MCF 10A (cell line): ENCODE results near the gene TRIM41. TPM values are rescaled to one million over a fixed set of nuclear protein-coding genes. Genes with fewer than 3 reads are reported as not detected.

ENCODE experiments used
- BruUV-seq: library from RNA; stranded (reverse); fragments of 400-500 nt; replicated peaks from 2 replicates; lab custom pipeline; 2021; lab: Mats Ljungman, UMichigan
- CTCF ChIA-PET: fragments of 300-600 bp; sonication (Branson Sonifier 250); formaldehyde crosslinking; extraction: SDS; loops from one replicate; lab custom pipeline; 2021; ENCODE audit warnings: antibody characterized with exemption, inconsistent platforms; lab: Yijun Ruan, JAX
- POLR2A ChIA-PET: fragments of 300-600, 350-650 bp; sonication (Branson Sonifier 250); formaldehyde crosslinking; extraction: SDS; loops from one replicate; lab custom pipeline; 2020; ENCODE audit warnings: antibody characterized with exemption, inconsistent platforms; lab: Yijun Ruan, JAX
- DNase-seq: peaks from one replicate; pipeline ENCODE4 v3.0.0-alpha.2; 2018; ENCODE audit not compliant: unreplicated experiment
- H3K27ac Mint-ChIP-seq: one replicate; pipeline ENCODE4 v1.8.0; 2022; ENCODE audit warnings: mild to moderate bottlenecking, low read depth, mixed read lengths; ENCODE audit not compliant: unreplicated experiment
- H3K27me3 Mint-ChIP-seq: one replicate; pipeline ENCODE4 v1.8.0; 2022; ENCODE audit warnings: mixed read lengths; ENCODE audit not compliant: insufficient read depth, unreplicated experiment
- H3K36me3 Mint-ChIP-seq: one replicate; pipeline ENCODE4 v1.8.0; 2022; ENCODE audit warnings: mild to moderate bottlenecking, moderate library complexity, mixed read lengths; ENCODE audit not compliant: insufficient read depth, unreplicated experiment
- H3K4me1 Mint-ChIP-seq: one replicate; pipeline ENCODE4 v1.8.0; 2022; ENCODE audit warnings: mixed read lengths; ENCODE audit not compliant: insufficient read depth, unreplicated experiment
- H3K4me3 Mint-ChIP-seq: one replicate; pipeline ENCODE4 v1.8.0; 2022; ENCODE audit warnings: mild to moderate bottlenecking, moderate library complexity, mixed read lengths; ENCODE audit not compliant: unreplicated experiment
- H3K9me3 Mint-ChIP-seq: one replicate; pipeline ENCODE4 v1.8.0; 2022; ENCODE audit warnings: mixed read lengths; ENCODE audit not compliant: unreplicated experiment
- intact Hi-C: fragments of 100-400 bp; cut with micrococcal nuclease; formaldehyde crosslinking; loops from 2 replicates; pipeline ENCODE4 v1.14.1; 2022
- total RNA-seq: library from RNA; stranded (reverse); gene quantifications from 2 replicates; pipeline ENCODE4 v1.2.3, GENCODE V29; 2022
- TF ChIP-seq, protein P1 (sequence below): fragments of 200-600 bp; IDR thresholded peaks from one replicate; pipeline ENCODE4 v1.8.0; 2022; ENCODE audit warnings: antibody characterized with exemption, mild to moderate bottlenecking; ENCODE audit not compliant: unreplicated experiment

Gene TRIM41
- total RNA-seq, 1 experiment from 2014 or later: 49.4 TPM

GRCh38 chr5:181235323-181235688 lies 12.2 kb downstream of the TRIM41 start:
- TF ChIP-seq, protein P1, sequence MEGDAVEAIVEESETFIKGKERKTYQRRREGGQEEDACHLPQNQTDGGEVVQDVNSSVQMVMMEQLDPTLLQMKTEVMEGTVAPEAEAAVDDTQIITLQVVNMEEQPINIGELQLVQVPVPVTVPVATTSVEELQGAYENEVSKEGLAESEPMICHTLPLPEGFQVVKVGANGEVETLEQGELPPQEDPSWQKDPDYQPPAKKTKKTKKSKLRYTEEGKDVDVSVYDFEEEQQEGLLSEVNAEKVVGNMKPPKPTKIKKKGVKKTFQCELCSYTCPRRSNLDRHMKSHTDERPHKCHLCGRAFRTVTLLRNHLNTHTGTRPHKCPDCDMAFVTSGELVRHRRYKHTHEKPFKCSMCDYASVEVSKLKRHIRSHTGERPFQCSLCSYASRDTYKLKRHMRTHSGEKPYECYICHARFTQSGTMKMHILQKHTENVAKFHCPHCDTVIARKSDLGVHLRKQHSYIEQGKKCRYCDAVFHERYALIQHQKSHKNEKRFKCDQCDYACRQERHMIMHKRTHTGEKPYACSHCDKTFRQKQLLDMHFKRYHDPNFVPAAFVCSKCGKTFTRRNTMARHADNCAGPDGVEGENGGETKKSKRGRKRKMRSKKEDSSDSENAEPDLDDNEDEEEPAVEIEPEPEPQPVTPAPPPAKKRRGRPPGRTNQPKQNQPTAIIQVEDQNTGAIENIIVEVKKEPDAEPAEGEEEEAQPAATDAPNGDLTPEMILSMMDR: no peak
- H3K36me3 Mint-ChIP-seq: peaks cover 87% of the 10 kb centered on the region
- H3K27ac Mint-ChIP-seq: peak overlapping the region; percentile 51
- no peak overlapping the region for H3K4me3 Mint-ChIP-seq
- POLR2A ChIA-PET: interaction anchor here (0.7 to 19.6 kb wide), 10 partner anchors 8 to 451 kb away, joined by 3 to 374 read pairs (median 6); partner anchors contain the start of genes RACK1, TRIM41 and TRIM7
- H3K4me1 Mint-ChIP-seq: peaks cover 22% of the 10 kb centered on the region
- no peaks in the 10 kb centered on the region for H3K9me3 Mint-ChIP-seq
- no peak for DNase-seq
- intact Hi-C loops: no loop called here
- TSS peak; percentile 47 for BruUV-seq
- H3K27me3 Mint-ChIP-seq: no peaks in the 10 kb centered on the region
- CTCF ChIA-PET: interaction anchor here (0.8 kb wide), 1 partner anchor 11 kb away, joined by 3 read pairs; no protein-coding TSS in a partner anchor

DNA sequence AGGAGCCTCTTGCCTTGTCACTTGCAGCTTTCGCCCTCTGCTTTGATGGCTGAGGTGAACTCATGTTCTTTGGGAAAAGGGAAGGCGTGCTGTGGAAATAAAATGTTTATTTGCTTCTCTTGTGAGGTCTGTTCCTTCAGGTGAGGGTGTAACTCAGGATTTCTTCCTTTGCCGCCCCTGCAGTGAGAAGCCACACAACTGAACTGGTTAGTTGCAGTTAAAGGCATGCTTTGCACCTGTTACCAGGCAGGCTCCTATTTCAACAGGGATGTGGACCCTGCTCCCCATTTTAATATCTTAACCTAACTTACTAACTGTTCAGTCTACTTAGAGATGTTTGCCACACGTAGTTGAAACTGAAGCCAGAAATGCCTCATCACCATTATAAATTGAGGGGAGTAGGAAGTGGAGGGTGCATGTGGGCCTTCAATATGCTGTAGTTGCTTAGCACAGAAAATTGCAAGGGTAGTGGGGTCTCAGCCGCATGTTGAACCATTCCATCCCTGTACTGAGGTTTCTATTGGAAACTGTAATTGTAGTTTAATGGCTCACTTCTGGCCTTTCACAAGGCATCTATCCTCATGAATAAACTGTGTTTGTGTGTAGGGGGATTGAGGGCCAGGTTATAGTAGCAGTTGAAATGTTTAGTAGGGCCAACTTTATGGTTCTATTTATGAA lies 12.7 kb downstream of the TRIM41 start:
- Mint-ChIP-seq H3K9me3 (no peaks in the 10 kb centered on the region), H3K27ac (peak overlapping the region; percentile 51), H3K4me1 (peaks cover 25% of the 10 kb centered on the region), H3K27me3 (no peaks in the 10 kb centered on the region), H3K4me3 (no peak overlapping the region), H3K36me3 (peaks cover 87% of the 10 kb centered on the region)
- no peak for DNase-seq
- ChIA-PET CTCF (no interaction called here), POLR2A (interaction anchor here (0.7 to 19.6 kb wide), 12 partner anchors 7 to 451 kb away, joined by 3 to 476 read pairs (median 8); partner anchors contain the start of genes RACK1, TRIM41, TRIM52 and TRIM7)
- BruUV-seq: no TSS peak
- intact Hi-C loops: no loop called here
- TF ChIP-seq, protein P1: no peak

DNA sequence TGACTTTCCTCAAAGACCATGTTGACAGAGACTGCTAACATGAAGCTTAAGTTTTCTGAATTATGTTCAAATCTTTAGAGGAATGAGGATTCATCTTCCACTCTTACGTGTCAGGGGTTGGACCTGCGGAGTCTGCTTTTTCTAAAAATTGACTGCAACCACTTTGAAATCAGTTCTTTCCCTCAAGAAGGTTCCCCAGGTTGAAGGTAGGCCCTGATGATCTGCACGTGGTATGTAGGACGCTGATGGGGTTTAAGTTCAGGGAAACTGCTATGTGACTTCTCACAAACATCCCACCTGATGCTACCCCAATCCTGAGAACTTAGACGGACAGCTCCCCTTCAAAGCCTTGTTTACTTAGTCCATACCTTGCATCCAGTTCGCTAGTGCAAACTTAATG lies 13.4 kb downstream of the TRIM41 start:
- BruUV-seq: no TSS peak
- Mint-ChIP-seq H3K36me3 (peaks cover 87% of the 10 kb centered on the region), H3K27me3 (no peaks in the 10 kb centered on the region), H3K27ac (no peak overlapping the region), H3K4me3 (peak overlapping the region; percentile 8), H3K9me3 (no peaks in the 10 kb centered on the region), H3K4me1 (peaks cover 28% of the 10 kb centered on the region)
- intact Hi-C loops: no loop called here
- ChIA-PET POLR2A (interaction anchor here (0.6 to 19.6 kb wide), 5 partner anchors 10 to 52 kb away, joined by 3 to 476 read pairs (median 9); partner anchors contain the start of genes TRIM41, TRIM52 and TRIM7), CTCF (interaction anchor here (0.6 kb wide), 2 partner anchors 11 to 370 kb away, joined by 3 to 10 read pairs; no protein-coding TSS in a partner anchor)
- no peak for DNase-seq
- TF ChIP-seq, protein P1: no peak

DNA sequence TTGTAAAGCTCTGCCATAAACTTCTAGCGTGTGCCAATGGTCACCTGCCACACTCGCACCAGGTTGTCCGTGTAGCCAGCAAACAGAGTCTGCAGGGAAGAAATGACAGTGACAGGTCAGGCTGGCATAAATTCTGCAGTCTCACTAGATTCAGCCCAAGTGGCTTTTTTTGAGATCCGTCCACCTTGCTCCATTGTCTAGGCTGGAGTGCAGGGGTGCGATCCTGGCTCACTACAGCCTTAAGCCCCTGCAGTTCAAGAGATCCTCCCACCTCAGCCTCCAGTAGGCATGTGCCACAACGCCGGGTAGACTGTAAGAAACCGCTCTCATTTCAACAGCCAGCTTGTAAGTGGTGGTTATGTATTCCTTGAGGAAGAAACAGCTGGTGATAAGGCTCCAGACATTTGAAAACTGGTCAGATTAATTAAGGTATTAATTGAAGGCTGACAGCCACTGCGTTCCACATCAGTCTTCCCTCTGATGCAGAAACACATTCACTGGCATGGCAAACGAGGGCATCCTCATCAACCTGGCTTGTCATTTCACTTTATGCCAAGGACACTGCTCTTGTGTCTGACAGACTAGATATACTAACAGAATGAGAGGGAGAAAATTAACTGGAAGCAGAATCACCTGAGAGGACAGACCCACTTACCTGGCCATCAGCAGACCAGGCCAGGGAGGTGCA lies 14.0 kb downstream of the TRIM41 start:
- DNase-seq: no peak
- BruUV-seq: no TSS peak
- POLR2A ChIA-PET: interaction anchor here (0.6 to 19.6 kb wide), 4 partner anchors 9 to 52 kb away, joined by 3 to 476 read pairs (median 192); partner anchors contain the start of genes TRIM41 and TRIM52
- CTCF ChIA-PET: interaction anchor here (0.6 kb wide), 2 partner anchors 11 to 371 kb away, joined by 3 to 10 read pairs; no protein-coding TSS in a partner anchor
- no peaks in the 10 kb centered on the region for H3K27me3 Mint-ChIP-seq
- no peak overlapping the region for H3K4me3 Mint-ChIP-seq
- no peak overlapping the region for H3K27ac Mint-ChIP-seq
- H3K9me3 Mint-ChIP-seq: no peaks in the 10 kb centered on the region
- intact Hi-C loops: no loop called here
- H3K36me3 Mint-ChIP-seq: peaks cover 87% of the 10 kb centered on the region
- TF ChIP-seq, protein P1: no peak
- H3K4me1 Mint-ChIP-seq: peaks cover 34% of the 10 kb centered on the region
